IPS-18a (cell line): ENCODE results near the gene PLK2.

Source experiments
- H3K27ac ChIP-seq: one replicate; pipeline ENCODE4 v1.5.1; 2013; ENCODE audit warnings: low read length
- H3K27me3 ChIP-seq: one replicate; pipeline ENCODE4 v1.6.1; 2013; ENCODE audit warnings: mild to moderate bottlenecking, low read length; ENCODE audit not compliant: control insufficient read depth, insufficient read depth
- H3K36me3 ChIP-seq: one replicate; pipeline ENCODE4 v1.6.1; 2013; ENCODE audit warnings: low read depth, low read length; ENCODE audit not compliant: control insufficient read depth
- H3K4me1 ChIP-seq: one replicate; pipeline ENCODE4 v1.6.1; 2013; ENCODE audit warnings: low read depth, low read length; ENCODE audit not compliant: control insufficient read depth
- H3K4me3 ChIP-seq: one replicate; pipeline ENCODE4 v1.5.1; 2013; ENCODE audit warnings: low read length
- H3K9ac ChIP-seq: one replicate; pipeline ENCODE4 v1.6.1; 2013; ENCODE audit warnings: mild to moderate bottlenecking, low read length, moderate library complexity
- H3K9me3 ChIP-seq: one replicate; pipeline ENCODE4 v1.6.1; 2013; ENCODE audit warnings: low read depth, low read length; ENCODE audit not compliant: control insufficient read depth

PLK2 gene

GRCh38 chr5:58460002-58460731 lies at the start of gene PLK2:
Gene PLK2 (minus strand): TSS chr5:58460086. CDS start chr5:58459959, 127 bp downstream.
- Histone ChIP-seq H3K4me1 (peaks cover 13% of the 10 kb centered on the region), H3K27ac (no peak within 1 kb of the TSS), H3K27me3 (peaks cover 14% of the 10 kb centered on the region), H3K9ac (peak within 1 kb of the TSS; percentile 48), H3K36me3 (peaks cover 23% of the 10 kb centered on the region), H3K4me3 (peak within 1 kb of the TSS; percentile 80), H3K9me3 (no peaks in the 10 kb centered on the region)

DNA sequence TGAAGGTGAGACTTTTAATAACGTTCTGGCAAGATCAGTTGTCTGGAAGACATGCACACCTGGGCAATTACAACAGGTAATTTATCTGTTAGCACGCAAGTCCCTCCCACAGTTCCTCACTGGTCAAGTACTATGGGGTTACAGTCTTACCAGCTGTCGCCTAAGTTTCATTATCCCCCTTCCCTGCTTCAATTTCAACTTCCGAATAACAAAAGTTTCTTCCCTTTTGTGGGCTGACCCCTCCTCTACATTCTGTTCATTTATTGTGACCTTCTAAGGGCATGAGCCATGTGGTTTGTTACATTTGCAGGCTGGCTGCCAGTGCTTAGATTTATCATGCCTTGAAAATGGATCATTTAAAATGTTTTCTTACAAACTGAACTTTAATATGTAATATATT lies 47.8 kb upstream of the PLK2 start:
- H3K9ac ChIP-seq = no peak overlapping the region
- no peaks in the 10 kb centered on the region for H3K27me3 ChIP-seq
- no peak overlapping the region for H3K4me3 ChIP-seq
- H3K4me1 ChIP-seq = peaks cover 5% of the 10 kb centered on the region
- H3K27ac ChIP-seq = no peak overlapping the region
- H3K9me3 ChIP-seq = no peaks in the 10 kb centered on the region
- no peaks in the 10 kb centered on the region for H3K36me3 ChIP-seq

DNA sequence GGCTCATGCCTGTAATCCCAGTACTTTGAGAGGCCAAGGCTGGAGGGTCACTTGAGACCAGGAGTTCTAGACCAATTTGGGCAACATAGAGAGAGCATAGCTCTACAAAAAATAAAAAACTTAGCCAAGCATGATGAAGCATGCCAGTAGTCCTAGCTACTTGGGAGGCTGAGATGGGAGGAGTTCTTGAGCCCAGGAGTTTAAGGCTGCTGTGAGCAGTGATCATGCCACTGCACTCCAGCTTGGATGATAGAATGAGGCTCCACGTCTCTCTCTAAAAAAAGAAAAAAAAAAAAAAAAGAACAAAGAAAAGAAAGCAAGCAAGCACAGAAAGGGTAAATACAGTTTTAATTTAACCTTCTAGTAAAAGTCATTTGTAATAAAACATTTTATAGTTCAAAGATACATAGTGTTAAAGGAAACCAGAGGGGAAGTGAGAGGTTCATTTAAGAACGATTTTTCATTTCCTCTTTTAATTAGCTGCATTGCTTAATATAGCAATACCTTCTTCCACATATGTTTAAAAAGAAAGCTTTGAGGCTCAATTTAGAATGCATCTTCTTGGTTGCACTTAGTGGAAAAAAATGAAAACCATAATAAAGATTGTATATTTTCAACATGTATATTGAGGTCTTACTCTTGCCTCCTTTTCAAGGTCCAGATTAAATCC lies 46.2 kb upstream of the PLK2 start:
- no peaks in the 10 kb centered on the region for H3K9me3 ChIP-seq
- no peak overlapping the region for H3K27ac ChIP-seq
- no peak overlapping the region for H3K9ac ChIP-seq
- H3K4me1 ChIP-seq = peaks cover 5% of the 10 kb centered on the region
- H3K27me3 ChIP-seq = no peaks in the 10 kb centered on the region
- no peaks in the 10 kb centered on the region for H3K36me3 ChIP-seq
- no peak overlapping the region for H3K4me3 ChIP-seq

DNA sequence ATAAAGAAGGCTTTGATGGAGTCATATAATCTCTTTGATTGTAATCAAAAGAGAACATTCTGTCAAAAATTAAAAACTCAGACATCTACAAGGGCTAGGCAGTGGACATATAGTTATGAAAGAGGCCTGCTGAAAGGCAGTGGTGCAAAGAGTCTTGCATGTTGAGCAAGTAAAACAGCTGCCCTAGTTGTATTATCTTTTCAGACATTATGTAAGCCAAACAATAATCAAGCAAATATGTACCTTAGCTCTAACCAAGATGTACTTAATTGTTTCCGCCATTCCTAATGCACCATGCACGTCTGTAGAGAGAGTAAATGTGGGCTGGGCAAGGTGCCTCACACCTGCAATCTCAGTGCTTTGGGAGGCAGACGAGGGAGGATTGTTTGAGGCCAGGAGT lies 45.6 kb upstream of the PLK2 start:
- Histone ChIP-seq H3K27ac (no peak overlapping the region), H3K36me3 (no peaks in the 10 kb centered on the region), H3K4me3 (no peak overlapping the region), H3K9me3 (no peaks in the 10 kb centered on the region), H3K9ac (no peak overlapping the region), H3K4me1 (peaks cover 5% of the 10 kb centered on the region), H3K27me3 (no peaks in the 10 kb centered on the region)

- Histone ChIP-seq H3K27me3 (no peaks in the 10 kb centered on the region), H3K36me3 (no peaks in the 10 kb centered on the region), H3K4me1 (peaks cover 5% of the 10 kb centered on the region), H3K9me3 (no peaks in the 10 kb centered on the region), H3K9ac (no peak overlapping the region), H3K27ac (no peak overlapping the region), H3K4me3 (no peak overlapping the region)
These were observed 44.9 kb upstream of the PLK2 start for GRCh38 chr5:58504766-58505165.

DNA sequence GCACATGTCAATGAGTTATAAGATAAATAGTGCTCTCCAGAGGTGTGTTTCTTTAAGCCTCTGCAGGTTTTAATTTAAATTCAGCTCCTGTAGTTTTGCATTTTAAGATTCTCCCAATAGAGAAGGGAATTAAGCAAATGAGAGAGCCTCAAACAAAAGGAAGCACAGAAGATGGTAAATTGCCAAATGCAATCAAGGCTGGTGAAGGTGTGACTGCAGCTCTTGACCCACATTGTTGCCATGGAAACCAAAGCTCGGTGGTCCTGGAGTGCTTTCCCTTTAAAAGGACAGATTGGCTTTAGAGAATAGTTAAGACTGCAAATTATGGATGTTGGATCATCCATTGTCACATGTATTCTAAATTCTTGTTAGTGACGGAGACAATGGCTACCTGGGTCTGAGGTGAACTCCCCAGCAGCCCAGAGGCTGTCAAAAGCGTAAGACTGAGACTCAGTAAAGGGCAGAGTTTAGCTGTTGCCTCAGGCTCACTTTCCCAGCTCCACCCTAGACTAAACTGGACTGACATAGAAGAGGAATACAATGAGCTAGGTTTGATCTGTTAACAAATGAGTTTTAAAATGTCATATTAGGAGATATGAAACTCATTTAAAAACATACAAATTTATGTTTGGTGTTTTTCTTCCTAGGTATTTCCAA lies 43.6 kb upstream of the PLK2 start:
- H3K27ac ChIP-seq = no peak overlapping the region
- no peaks in the 10 kb centered on the region for H3K9me3 ChIP-seq
- H3K4me1 ChIP-seq = peaks cover 5% of the 10 kb centered on the region
- H3K36me3 ChIP-seq = no peaks in the 10 kb centered on the region
- no peak overlapping the region for H3K9ac ChIP-seq
- H3K4me3 ChIP-seq = no peak overlapping the region
- H3K27me3 ChIP-seq = no peaks in the 10 kb centered on the region

- H3K27me3 ChIP-seq = no peaks in the 10 kb centered on the region
- H3K4me3 ChIP-seq = no peak overlapping the region
- no peaks in the 10 kb centered on the region for H3K4me1 ChIP-seq
- H3K9ac ChIP-seq = no peak overlapping the region
- H3K36me3 ChIP-seq = no peaks in the 10 kb centered on the region
- H3K27ac ChIP-seq = no peak overlapping the region
- H3K9me3 ChIP-seq = no peaks in the 10 kb centered on the region
These were observed 42.0 kb upstream of the PLK2 start for GRCh38 chr5:58501778-58502417.

- Histone ChIP-seq H3K36me3 (no peaks in the 10 kb centered on the region), H3K9me3 (no peaks in the 10 kb centered on the region), H3K4me3 (no peak overlapping the region)
These were observed 40.1 kb upstream of the PLK2 start for GRCh38 chr5:58499941-58500340.

DNA sequence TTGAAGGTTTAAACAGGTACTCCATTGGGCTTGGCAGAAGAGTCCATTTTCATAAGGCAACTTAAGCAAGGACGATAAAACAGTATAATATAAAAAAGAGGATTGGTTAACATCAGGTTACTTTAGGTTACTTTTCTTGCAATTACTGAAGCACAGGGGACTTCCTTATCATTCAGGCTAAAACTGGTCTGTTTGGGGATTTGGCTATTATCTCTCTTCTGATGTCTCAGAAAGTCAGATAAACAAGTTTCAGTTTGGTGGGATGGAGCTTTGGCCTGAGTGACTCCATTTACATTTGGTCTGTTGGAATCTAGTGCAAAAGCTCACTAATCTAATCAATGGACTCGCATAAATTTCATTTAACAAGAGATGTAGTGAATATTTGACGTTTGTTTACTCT lies 39.3 kb upstream of the PLK2 start:
- H3K27me3 ChIP-seq = no peaks in the 10 kb centered on the region
- no peaks in the 10 kb centered on the region for H3K4me1 ChIP-seq
- H3K27ac ChIP-seq = no peak overlapping the region
- no peak overlapping the region for H3K9ac ChIP-seq
- H3K9me3 ChIP-seq = no peaks in the 10 kb centered on the region
- H3K4me3 ChIP-seq = no peak overlapping the region
- no peaks in the 10 kb centered on the region for H3K36me3 ChIP-seq

More at GRCh38 chr5:58499941-58500340, 40.1 kb upstream of the PLK2 start:
- Histone ChIP-seq H3K27ac (no peak overlapping the region), H3K4me1 (no peaks in the 10 kb centered on the region), H3K27me3 (no peaks in the 10 kb centered on the region), H3K9ac (no peak overlapping the region)

DNA sequence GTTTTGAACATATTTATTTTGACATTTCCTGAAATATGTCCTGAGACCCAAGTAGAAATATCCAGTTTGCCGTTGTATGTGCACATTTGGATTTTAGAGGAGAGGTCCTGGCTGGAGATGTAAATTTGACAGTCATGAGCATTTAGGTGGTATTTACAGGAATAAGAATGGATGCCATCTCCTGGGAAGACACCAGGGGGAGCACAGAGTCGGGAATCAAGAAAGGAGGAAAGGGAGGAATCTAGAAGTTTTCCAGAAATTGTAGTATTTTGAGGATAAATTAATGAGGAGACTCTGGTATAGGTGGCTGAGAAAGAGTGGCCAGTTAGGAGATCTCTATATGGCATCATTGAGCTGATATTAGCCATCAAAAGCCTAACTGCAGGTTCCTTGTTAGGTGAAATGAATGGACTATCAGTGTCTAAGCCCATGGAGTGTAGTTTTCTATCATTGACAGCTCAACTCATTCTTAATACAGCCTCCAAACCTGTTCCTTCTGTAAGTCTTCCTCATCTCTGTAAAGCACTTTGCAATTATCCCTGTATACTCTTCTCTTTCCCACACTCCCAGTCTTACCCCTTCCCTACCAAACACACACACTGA lies 38.6 kb upstream of the PLK2 start:
- no peak overlapping the region for H3K9ac ChIP-seq
- no peaks in the 10 kb centered on the region for H3K27me3 ChIP-seq
- H3K4me1 ChIP-seq = no peaks in the 10 kb centered on the region
- H3K36me3 ChIP-seq = no peaks in the 10 kb centered on the region
- H3K27ac ChIP-seq = no peak overlapping the region
- H3K9me3 ChIP-seq = no peaks in the 10 kb centered on the region
- H3K4me3 ChIP-seq = no peak overlapping the region

- H3K9me3 ChIP-seq = no peaks in the 10 kb centered on the region
- H3K27me3 ChIP-seq = no peaks in the 10 kb centered on the region
- no peak overlapping the region for H3K9ac ChIP-seq
- H3K4me1 ChIP-seq = no peaks in the 10 kb centered on the region
- H3K36me3 ChIP-seq = no peaks in the 10 kb centered on the region
- no peak overlapping the region for H3K4me3 ChIP-seq
- H3K27ac ChIP-seq = no peak overlapping the region
These were observed 38.0 kb upstream of the PLK2 start for GRCh38 chr5:58497921-58498320.
